AG04450 (cell line): ENCODE measurements around the gene ARHGAP26. TPM values are rescaled to one million over a fixed set of nuclear protein-coding genes. Genes with fewer than 3 reads are reported as not detected.

Source experiments
- CTCF ChIA-PET: fragments of 300-600, 350-600 bp; formaldehyde crosslinking; extraction: SDS; loops from one replicate; lab custom pipeline; 2022; ENCODE audit warnings: antibody characterized with exemption, inconsistent platforms; lab: Charles Lee
- POLR2A ChIA-PET: fragments of 350-600 bp; formaldehyde crosslinking; extraction: SDS; loops from one replicate; lab custom pipeline; 2021; ENCODE audit warnings: antibody characterized with exemption, inconsistent platforms; lab: Yijun Ruan, JAX
- DNase-seq: peaks from one replicate; pipeline ENCODE4 v3.0.0-alpha.2; 2011; ENCODE audit warnings: low read depth, low spot score
- H3K27ac ChIP-seq: one replicate; pipeline ENCODE4 v1.5.1; 2012; ENCODE audit warnings: low read depth, low read length, control low read depth
- H3K27me3 ChIP-seq: one replicate; pipeline ENCODE4 v1.6.0; 2012; ENCODE audit warnings: low read length; ENCODE audit not compliant: control insufficient read depth, insufficient read depth
- H3K4me3 ChIP-seq: 2 replicates; pipeline ENCODE4 v1.5.1; 2011; ENCODE audit warnings: mild to moderate bottlenecking, low read depth, low read length, control low read depth
- H3K9me3 ChIP-seq: 2 replicates; pipeline ENCODE4 v1.5.1; 2012; ENCODE audit warnings: low read length; ENCODE audit not compliant: control insufficient read depth, insufficient read depth
- polyA plus RNA-seq: library from polyadenylated mRNA; depleted of rRNA; stranded (reverse); fragments of >200 nt; gene quantifications from 2 replicates; pipeline ENCODE4 v1.2.3, GENCODE V29; 2011
- TF ChIP-seq, protein P1 (sequence below): IDR thresholded peaks from 2 replicates; pipeline ENCODE4 v1.5.1; 2011; ENCODE audit warnings: low read depth, low read length, control low read depth, inconsistent platforms

Gene ARHGAP26
- polyA plus RNA-seq, 1 experiment, result 0.56 TPM

DNA sequence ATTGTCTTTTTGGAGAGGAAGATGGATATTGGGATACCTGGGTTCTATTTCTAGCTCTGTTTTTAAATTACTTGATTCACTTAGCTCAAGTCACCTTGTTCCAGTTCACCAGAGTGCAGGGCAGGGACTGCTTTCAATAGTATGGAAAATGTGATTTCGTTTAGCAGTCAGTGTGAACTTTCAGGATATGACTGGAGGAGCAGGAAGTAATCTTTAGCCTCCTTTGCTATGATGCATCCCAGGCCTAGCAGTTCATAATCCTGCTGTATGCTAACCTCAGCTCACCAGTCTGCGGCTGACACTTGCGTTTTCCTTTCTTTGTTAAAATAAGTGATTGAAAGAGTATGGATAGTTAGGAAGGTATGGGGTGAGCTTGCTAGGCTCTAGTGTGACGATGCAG is 169.7 kb downstream of the ARHGAP26 start:
- no peak overlapping the region for H3K4me3 ChIP-seq
- no peak overlapping the region for H3K27ac ChIP-seq
- CTCF ChIA-PET, result interaction anchor here (0.6 to 1.8 kb wide), 2 partner anchors 14 to 433 kb away, joined by 4 to 5 read pairs; no protein-coding TSS in a partner anchor
- POLR2A ChIA-PET, result no interaction called here
- DNase-seq, result no peak
- no peaks in the 10 kb centered on the region for H3K9me3 ChIP-seq
- TF ChIP-seq, protein P1, sequence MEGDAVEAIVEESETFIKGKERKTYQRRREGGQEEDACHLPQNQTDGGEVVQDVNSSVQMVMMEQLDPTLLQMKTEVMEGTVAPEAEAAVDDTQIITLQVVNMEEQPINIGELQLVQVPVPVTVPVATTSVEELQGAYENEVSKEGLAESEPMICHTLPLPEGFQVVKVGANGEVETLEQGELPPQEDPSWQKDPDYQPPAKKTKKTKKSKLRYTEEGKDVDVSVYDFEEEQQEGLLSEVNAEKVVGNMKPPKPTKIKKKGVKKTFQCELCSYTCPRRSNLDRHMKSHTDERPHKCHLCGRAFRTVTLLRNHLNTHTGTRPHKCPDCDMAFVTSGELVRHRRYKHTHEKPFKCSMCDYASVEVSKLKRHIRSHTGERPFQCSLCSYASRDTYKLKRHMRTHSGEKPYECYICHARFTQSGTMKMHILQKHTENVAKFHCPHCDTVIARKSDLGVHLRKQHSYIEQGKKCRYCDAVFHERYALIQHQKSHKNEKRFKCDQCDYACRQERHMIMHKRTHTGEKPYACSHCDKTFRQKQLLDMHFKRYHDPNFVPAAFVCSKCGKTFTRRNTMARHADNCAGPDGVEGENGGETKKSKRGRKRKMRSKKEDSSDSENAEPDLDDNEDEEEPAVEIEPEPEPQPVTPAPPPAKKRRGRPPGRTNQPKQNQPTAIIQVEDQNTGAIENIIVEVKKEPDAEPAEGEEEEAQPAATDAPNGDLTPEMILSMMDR, result no peak
- H3K27me3 ChIP-seq, result no peaks in the 10 kb centered on the region

DNA sequence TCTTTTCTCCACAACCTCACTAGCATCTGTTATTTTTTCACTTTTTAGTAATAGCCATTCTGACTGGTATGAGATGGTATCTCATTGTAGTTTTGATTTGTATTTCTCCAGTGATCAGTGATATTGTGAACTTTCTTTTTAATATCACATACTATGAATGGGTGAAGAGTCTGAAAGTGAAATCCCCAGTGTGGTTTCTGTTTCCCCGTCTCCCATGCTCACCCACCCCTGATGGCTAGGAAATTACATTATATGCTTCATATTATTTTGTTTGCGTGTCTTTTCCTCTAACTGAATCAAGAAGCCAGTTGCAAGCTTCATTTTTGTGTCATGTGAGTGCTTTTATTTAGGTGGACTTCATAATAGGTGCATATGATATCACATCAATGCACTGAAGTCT is 171.1 kb downstream of the ARHGAP26 start:
- no peak for DNase-seq
- Histone ChIP-seq H3K27ac (no peak overlapping the region), H3K27me3 (no peaks in the 10 kb centered on the region), H3K9me3 (no peaks in the 10 kb centered on the region), H3K4me3 (no peak overlapping the region)
- ChIA-PET CTCF (no interaction called here), POLR2A (no interaction called here)
- TF ChIP-seq, protein P1, result no peak

DNA sequence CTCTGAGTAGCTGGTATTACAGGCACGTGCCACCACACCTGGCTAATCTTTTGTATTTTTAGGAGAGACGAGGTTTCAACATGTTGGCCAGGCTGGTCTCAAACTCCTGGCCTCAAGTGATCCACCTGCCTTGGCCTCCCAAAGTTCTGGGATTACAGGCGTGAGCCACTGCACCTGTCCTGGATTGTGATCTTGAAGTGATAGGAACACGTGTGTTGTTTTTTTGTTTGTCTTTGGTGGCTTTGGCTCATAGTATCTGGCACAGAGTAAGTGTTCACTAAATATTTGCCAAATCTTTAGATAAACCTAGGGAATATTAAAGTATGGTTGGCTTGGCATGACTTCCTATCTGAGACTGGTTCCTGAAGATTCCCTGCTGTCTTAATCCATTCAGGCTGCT is 172.7 kb downstream of the ARHGAP26 start:
- H3K4me3 ChIP-seq, result no peak overlapping the region
- DNase-seq, result no peak
- no peak overlapping the region for H3K27ac ChIP-seq
- ChIA-PET POLR2A (no interaction called here), CTCF (no interaction called here)
- H3K27me3 ChIP-seq, result no peaks in the 10 kb centered on the region
- TF ChIP-seq, protein P1, result no peak
- no peaks in the 10 kb centered on the region for H3K9me3 ChIP-seq

DNA sequence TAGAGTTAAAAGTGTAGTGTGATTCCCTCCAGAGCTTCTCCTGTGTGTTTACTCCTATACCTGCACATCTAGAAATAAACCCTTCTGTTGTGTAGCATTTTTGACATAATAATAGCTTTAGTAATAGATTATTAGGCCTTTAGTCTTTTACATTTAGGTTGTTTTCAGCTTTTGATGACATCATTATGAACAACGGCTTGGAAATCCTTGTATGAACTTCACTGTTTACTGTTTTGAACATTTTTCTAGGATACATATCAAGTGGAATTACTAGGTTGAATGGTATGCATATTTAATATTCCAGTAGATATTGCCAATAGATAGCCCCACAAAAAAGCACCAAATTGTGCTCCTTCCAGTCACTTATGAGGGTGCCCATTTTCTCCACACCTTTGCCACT is 174.0 kb downstream of the ARHGAP26 start:
- ChIA-PET POLR2A (no interaction called here), CTCF (interaction anchor here (0.9 kb wide), 1 partner anchor 56 kb away, joined by 3 read pairs; no protein-coding TSS in a partner anchor)

DNA sequence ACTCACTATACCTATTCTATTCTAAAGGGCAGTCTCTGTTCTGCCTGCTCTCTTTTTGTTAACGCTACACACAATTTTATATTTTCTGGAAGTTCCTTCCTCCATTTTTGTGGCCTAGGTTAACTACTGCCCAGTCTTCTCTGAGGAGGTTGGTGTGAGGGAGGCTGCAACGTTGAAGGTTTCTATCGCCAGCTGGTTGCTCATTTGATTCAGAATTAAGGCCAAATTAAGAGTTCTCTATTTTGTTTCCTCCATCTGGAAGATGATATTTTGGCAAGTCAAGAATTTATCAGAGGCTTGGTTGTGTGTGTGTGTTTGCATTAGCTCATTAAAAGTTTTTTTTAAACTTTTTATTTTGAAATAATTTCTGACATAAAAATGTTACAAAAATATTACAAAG is 175.1 kb downstream of the ARHGAP26 start:
- Histone ChIP-seq H3K27ac (no peak overlapping the region), H3K4me3 (no peak overlapping the region), H3K27me3 (no peaks in the 10 kb centered on the region), H3K9me3 (no peaks in the 10 kb centered on the region)
- TF ChIP-seq, protein P1, result no peak
- CTCF ChIA-PET, result no interaction called here
- POLR2A ChIA-PET, result no interaction called here
- no peak for DNase-seq

More for the DNA sequence above, 174.0 kb downstream of the ARHGAP26 start:
- Histone ChIP-seq H3K27ac (no peak overlapping the region), H3K9me3 (no peaks in the 10 kb centered on the region), H3K4me3 (no peak overlapping the region), H3K27me3 (no peaks in the 10 kb centered on the region)
- TF ChIP-seq, protein P1, result no peak
- DNase-seq, result no peak
